Measurements from ENCODE around the gene COL5A2. TPM values are rescaled to one million over a fixed set of nuclear protein-coding genes. Genes with fewer than 3 reads are reported as not detected.

The COL5A2 gene
- polyA plus RNA-seq, 1 donor (not counting 4 experiments of a cell fraction or from before 2014, with no cell fraction given), result 7.2 TPM

- FAIRE-seq, result no peak
- no peaks in the 10 kb centered on the region for H3K27me3 ChIP-seq (ENCODE audit: control insufficient read depth, extremely low read depth, insufficient read depth, low read length)
- H3K4me1 ChIP-seq (ENCODE audit: control insufficient read depth, extremely low read depth, insufficient read depth, low read length), result no peaks in the 10 kb centered on the region
- no peaks in the 10 kb centered on the region for H3K9me1 ChIP-seq (ENCODE audit: control insufficient read depth, extremely low read depth, insufficient read depth, low read length)
- H3K36me3 ChIP-seq (ENCODE audit: control insufficient read depth in 2 of 2, extremely low read depth in 1 of 2, insufficient read depth in 2 of 2, low read length in 2 of 2), result no peaks in the 10 kb centered on the region
- no peak overlapping the region for H3K9ac ChIP-seq (ENCODE audit: control insufficient read depth, extremely low read depth, insufficient read depth, low read length)
- dilution Hi-C loops (cut with MboI; ENCODE audit: extremely low pct_ligation_motif_present, low sequenced_read_pairs), result no loop called here
- no peak overlapping the region for H2AFZ ChIP-seq (ENCODE audit: control insufficient read depth, low read length)
- H3K79me2 ChIP-seq (ENCODE audit: control insufficient read depth, insufficient read depth, low read length), result no peaks in the 10 kb centered on the region
- no peak overlapping the region for H3K27ac ChIP-seq (ENCODE audit: control insufficient read depth, insufficient read depth, low read length)
- H3K4me2 ChIP-seq (ENCODE audit: control insufficient read depth, extremely low read depth, insufficient read depth, low read depth, low read length), result no peak overlapping the region
- no peaks in the 10 kb centered on the region for H3K9me3 ChIP-seq (ENCODE audit: control insufficient read depth, low read depth, low read length)
- H4K20me1 ChIP-seq (ENCODE audit: control insufficient read depth, extremely low read depth, insufficient read depth, low read length), result no peaks in the 10 kb centered on the region
- H3K4me3 ChIP-seq (ENCODE audit: control insufficient read depth in 2 of 3, extremely low read depth in 1 of 3, insufficient read depth in 2 of 3, low read depth in 1 of 3, low read length in 3 of 3), result no peak overlapping the region
- DNase-seq (ENCODE audit: low read depth, low spot score), result no peak
- TF ChIP-seq CTCF (optimal IDR thresholded peaks at IDR 0.05 in 1 of 3, IDR thresholded peaks at IDR 0.05 in 1 of 3, conservative IDR thresholded peaks at IDR 0.05 in 1 of 3; ENCODE audit: extremely low read depth in 1 of 3, insufficient read depth in 2 of 3, low read length in 3 of 3), result no peak
- TF ChIP-seq EZH2 (IDR thresholded peaks at IDR 0.05; ENCODE audit: low read length), result no peak
These were observed 49.6 kb downstream of the COL5A2 start for GRCh38 chr2:189129971-189130370.

GRCh38 chr2:189128970-189129369, 50.6 kb downstream of the COL5A2 start:
- H3K4me1 ChIP-seq (ENCODE audit: control insufficient read depth, extremely low read depth, insufficient read depth, low read length), result no peaks in the 10 kb centered on the region
- no peak overlapping the region for H2AFZ ChIP-seq (ENCODE audit: control insufficient read depth, low read length)
- no peaks in the 10 kb centered on the region for H3K9me1 ChIP-seq (ENCODE audit: control insufficient read depth, extremely low read depth, insufficient read depth, low read length)
- no peak for TF ChIP-seq EZH2 (IDR thresholded peaks at IDR 0.05; ENCODE audit: low read length)
- no peak for TF ChIP-seq CTCF (optimal IDR thresholded peaks at IDR 0.05 in 1 of 3, IDR thresholded peaks at IDR 0.05 in 1 of 3, conservative IDR thresholded peaks at IDR 0.05 in 1 of 3; ENCODE audit: extremely low read depth in 1 of 3, insufficient read depth in 2 of 3, low read length in 3 of 3)
- H3K36me3 ChIP-seq (ENCODE audit: control insufficient read depth in 2 of 2, extremely low read depth in 1 of 2, insufficient read depth in 2 of 2, low read length in 2 of 2), result no peaks in the 10 kb centered on the region
- H3K9me3 ChIP-seq (ENCODE audit: control insufficient read depth, low read depth, low read length), result no peaks in the 10 kb centered on the region
- no peak overlapping the region for H3K4me3 ChIP-seq (ENCODE audit: control insufficient read depth in 2 of 3, extremely low read depth in 1 of 3, insufficient read depth in 2 of 3, low read depth in 1 of 3, low read length in 3 of 3)
- DNase-seq (ENCODE audit: low read depth, low spot score), result no peak
- H3K27ac ChIP-seq (ENCODE audit: control insufficient read depth, insufficient read depth, low read length), result no peak overlapping the region
- H3K27me3 ChIP-seq (ENCODE audit: control insufficient read depth, extremely low read depth, insufficient read depth, low read length), result no peaks in the 10 kb centered on the region
- H3K79me2 ChIP-seq (ENCODE audit: control insufficient read depth, insufficient read depth, low read length), result no peaks in the 10 kb centered on the region
- H4K20me1 ChIP-seq (ENCODE audit: control insufficient read depth, extremely low read depth, insufficient read depth, low read length), result no peaks in the 10 kb centered on the region
- dilution Hi-C loops (cut with MboI; ENCODE audit: extremely low pct_ligation_motif_present, low sequenced_read_pairs), result no loop called here
- no peak overlapping the region for H3K9ac ChIP-seq (ENCODE audit: control insufficient read depth, extremely low read depth, insufficient read depth, low read length)
- no peak for FAIRE-seq
- no peak overlapping the region for H3K4me2 ChIP-seq (ENCODE audit: control insufficient read depth, extremely low read depth, insufficient read depth, low read depth, low read length)
